HG02610 (cell line): Measurements from ENCODE around the gene JAK3.
"Not testable (repeated sequence)": the region's sequence is repeated elsewhere in the genome, so short reads cannot be mapped to it uniquely, and the experiment has no call there.

ENCODE experiments used
- ATAC-seq: cut with Tn5 transposase; IDR thresholded peaks from one replicate; pipeline ENCODE4 v1.9.1; 2021; ENCODE audit warnings: mild to moderate bottlenecking, moderate library complexity; ENCODE audit not compliant: unreplicated experiment

The JAK3 gene

GRCh38 chr19:17778968-17779929 is 68.5 kb downstream of the JAK3 start:
- no peak for ATAC-seq

GRCh38 chr19:17778251-17778967 is 69.4 kb downstream of the JAK3 start:
- no peak for ATAC-seq

DNA sequence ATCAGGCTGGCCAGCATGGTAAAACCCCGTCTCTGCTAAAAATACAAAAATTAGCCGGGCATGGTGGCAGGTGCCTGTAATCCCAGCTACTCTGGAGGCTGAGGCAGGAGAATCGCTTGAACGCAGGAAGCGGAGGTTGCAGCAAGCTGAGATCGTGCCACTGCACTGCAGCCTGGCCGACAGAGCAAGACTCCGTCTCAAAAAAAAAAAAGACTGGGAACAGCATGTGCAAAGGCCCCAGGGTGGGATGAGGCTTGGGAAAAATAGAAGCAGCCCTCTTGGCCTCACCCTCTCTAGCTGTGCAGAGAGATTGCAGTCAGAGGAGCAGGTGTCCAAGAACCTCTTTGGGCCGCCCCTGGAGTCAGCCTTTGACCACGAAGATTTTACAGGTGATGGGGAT is 69.9 kb downstream of the JAK3 start:
- not testable (repeated sequence) for ATAC-seq

- peak; percentile 78 for ATAC-seq
Measured at GRCh38 chr19:17775991-17776803, 71.6 kb downstream of the JAK3 start.

GRCh38 chr19:17775245-17775927 is 72.4 kb downstream of the JAK3 start:
- no peak for ATAC-seq
